Astrocyte (in vitro differentiated cells and primary cell): ENCODE data around the gene CHST9.

Experiments
- EZH2 ChIP-seq: IDR thresholded peaks from 2 replicates; pipeline ENCODE4 v1.6.1; 2012; ENCODE audit warnings: mild to moderate bottlenecking, low read length, inconsistent platforms; ENCODE audit not compliant: insufficient read depth
- TF ChIP-seq, protein P1 (sequence below): IDR thresholded peaks from 2 replicates; pipeline ENCODE4 v1.5.1; 2011; ENCODE audit warnings: low read depth, mild to moderate bottlenecking, inconsistent platforms, low read length, moderate library complexity; ENCODE audit not compliant: insufficient read depth

DNA sequence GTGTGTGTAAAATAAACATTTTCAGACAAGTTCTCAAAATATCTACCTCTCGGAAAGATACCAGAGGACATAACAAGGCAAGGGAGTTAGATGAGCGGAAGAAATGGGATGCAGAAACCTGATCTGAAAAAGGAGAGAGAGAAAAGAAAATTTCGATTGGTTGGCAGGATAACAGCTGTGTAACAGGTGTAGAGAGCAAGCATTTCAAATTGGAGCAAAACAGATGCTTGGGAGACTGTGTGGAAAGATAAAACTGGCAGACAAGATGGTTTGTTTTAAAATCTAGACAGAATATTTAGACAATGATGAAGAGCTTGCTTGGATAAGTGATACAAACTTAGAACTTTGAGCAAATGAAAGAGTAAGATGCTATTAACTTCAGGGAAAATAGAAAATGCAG is 20.2 kb downstream of the CHST9 start:
- TF ChIP-seq, protein P1, sequence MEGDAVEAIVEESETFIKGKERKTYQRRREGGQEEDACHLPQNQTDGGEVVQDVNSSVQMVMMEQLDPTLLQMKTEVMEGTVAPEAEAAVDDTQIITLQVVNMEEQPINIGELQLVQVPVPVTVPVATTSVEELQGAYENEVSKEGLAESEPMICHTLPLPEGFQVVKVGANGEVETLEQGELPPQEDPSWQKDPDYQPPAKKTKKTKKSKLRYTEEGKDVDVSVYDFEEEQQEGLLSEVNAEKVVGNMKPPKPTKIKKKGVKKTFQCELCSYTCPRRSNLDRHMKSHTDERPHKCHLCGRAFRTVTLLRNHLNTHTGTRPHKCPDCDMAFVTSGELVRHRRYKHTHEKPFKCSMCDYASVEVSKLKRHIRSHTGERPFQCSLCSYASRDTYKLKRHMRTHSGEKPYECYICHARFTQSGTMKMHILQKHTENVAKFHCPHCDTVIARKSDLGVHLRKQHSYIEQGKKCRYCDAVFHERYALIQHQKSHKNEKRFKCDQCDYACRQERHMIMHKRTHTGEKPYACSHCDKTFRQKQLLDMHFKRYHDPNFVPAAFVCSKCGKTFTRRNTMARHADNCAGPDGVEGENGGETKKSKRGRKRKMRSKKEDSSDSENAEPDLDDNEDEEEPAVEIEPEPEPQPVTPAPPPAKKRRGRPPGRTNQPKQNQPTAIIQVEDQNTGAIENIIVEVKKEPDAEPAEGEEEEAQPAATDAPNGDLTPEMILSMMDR, result no peak
- no peak for TF ChIP-seq EZH2
